ENCODE results near the gene PAPLN.

- TF ChIP-seq CTCF (IDR thresholded peaks at IDR 0.05; ENCODE audit: low read depth, low read length) = no peak
- TF ChIP-seq EZH2phosphoT487 (IDR thresholded peaks at IDR 0.05; ENCODE audit: low read depth) = no peak
Observed at GRCh38 chr14:73241481-73242165, 4.3 kb downstream of the PAPLN start.
